SU-DHL-6 (cell line): ENCODE results near the gene KDM2A.

Source experiments
- EZH2phosphoT487 ChIP-seq: fragments of 200-600 bp; sonication (generic), shearing (Covaris generic); conservative IDR thresholded peaks from 2 replicates; pipeline ENCODE4 v1.6.1; 2018; ENCODE audit warnings: mild to moderate bottlenecking, antibody characterized with exemption, low read length, moderate library complexity, mixed read lengths
- TF ChIP-seq, protein P1 (sequence below): fragments of 200-600 bp; sonication (generic); IDR thresholded peaks from one replicate; pipeline ENCODE4 v1.5.1; 2017; ENCODE audit warnings: antibody characterized with exemption, mild to moderate bottlenecking, low read length, moderate library complexity; ENCODE audit not compliant: insufficient read depth, poor library complexity, severe bottlenecking

DNA sequence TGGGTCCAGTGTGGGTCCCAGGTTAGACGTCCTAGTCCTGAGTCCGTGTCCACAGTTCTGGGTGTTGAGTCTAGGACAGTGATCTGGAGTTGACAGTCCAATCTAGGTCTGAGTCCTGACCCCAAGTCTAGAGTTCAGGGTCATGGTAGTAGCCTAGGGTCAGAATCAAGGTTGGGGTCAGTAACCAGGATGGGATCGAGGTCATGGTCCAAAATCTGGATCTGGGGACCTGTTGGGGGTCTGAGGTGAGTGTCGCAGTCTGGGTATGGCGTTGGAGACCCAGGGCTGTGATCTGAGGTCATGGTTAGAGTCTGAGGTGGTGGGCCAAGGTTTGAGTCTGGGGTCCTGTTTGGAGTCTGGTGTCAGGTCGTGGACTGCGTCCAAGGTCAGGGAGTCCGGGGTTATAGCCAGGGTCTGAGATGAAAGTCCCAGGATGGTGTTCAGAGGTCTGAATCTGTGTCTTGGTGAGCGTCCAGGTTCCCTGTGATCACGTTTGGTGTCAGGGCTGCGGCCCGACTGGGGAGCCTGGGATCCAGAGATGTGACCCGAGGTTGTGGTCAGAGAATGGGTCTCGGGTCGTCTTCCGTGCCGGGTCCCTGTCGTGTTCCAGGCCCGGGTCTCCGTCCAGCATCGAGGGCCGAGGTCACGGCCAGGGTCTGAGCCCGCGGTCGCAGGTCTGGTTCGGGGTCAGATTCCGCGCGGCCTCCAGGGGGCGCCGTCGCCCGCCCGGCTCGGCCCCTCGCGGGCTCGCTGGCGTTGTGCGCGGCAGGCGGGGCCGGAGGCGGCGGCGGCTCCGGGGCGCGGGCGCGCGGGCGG, 146.8 kb downstream of the KDM2A start:
- TF ChIP-seq, protein P1, sequence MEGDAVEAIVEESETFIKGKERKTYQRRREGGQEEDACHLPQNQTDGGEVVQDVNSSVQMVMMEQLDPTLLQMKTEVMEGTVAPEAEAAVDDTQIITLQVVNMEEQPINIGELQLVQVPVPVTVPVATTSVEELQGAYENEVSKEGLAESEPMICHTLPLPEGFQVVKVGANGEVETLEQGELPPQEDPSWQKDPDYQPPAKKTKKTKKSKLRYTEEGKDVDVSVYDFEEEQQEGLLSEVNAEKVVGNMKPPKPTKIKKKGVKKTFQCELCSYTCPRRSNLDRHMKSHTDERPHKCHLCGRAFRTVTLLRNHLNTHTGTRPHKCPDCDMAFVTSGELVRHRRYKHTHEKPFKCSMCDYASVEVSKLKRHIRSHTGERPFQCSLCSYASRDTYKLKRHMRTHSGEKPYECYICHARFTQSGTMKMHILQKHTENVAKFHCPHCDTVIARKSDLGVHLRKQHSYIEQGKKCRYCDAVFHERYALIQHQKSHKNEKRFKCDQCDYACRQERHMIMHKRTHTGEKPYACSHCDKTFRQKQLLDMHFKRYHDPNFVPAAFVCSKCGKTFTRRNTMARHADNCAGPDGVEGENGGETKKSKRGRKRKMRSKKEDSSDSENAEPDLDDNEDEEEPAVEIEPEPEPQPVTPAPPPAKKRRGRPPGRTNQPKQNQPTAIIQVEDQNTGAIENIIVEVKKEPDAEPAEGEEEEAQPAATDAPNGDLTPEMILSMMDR, result peak; percentile 41
- no peak for TF ChIP-seq EZH2phosphoT487
